Endothelial cell of umbilical vein (primary cell): Measurements from ENCODE around the gene AGXT. TPM values are rescaled to one million over a fixed set of nuclear protein-coding genes. Genes with fewer than 3 reads are reported as not detected.

ENCODE experiments used
- BruUV-seq: library from RNA; stranded (reverse); fragments of 400-500 nt; replicated peaks from 2 replicates; lab custom pipeline; 2021; lab: Mats Ljungman, UMichigan
- CTCF ChIA-PET: fragments of 300-600, 350-600 bp; sonication (Branson Sonifier 250); formaldehyde crosslinking; loops from one replicate; lab custom pipeline; 2021; ENCODE audit warnings: antibody characterized with exemption, inconsistent platforms; lab: Charles Lee
- POLR2A ChIA-PET: fragments of 300-600, 350-600 bp; sonication (Branson Sonifier 250); formaldehyde crosslinking; loops from one replicate; lab custom pipeline; 2021; ENCODE audit warnings: antibody characterized with exemption, inconsistent platforms; lab: Charles Lee
- DNase-seq: peaks from one replicate; pipeline ENCODE4 v3.0.0-alpha.2; 2011; ENCODE audit warnings: low read depth, low spot score
- FAIRE-seq: peaks from 2 replicates; lab custom pipeline; 2011; peaks lifted over from hg19 to GRCh38; lab: Jason Lieb, UNC
- H2AFZ ChIP-seq: 2 replicates; pipeline ENCODE4 v1.6.0; 2012; ENCODE audit warnings: low read depth, low read length, control low read depth, inconsistent platforms
- H3K27ac ChIP-seq: 2 replicates; pipeline ENCODE4 v1.5.1; 2011; ENCODE audit warnings: low read depth, mild to moderate bottlenecking, control low read depth, low read length, moderate library complexity; ENCODE audit not compliant: insufficient read depth
- H3K27me3 ChIP-seq, 2 experiments: 2 replicates each; pipeline versions ENCODE4 v1.6.0 to v1.6.1; 2011; ENCODE audit warnings: low read length in 2 of 2, mixed read lengths in 1 of 2; ENCODE audit not compliant: control insufficient read depth in 2 of 2, insufficient read depth in 2 of 2
- H3K36me3 ChIP-seq, 2 experiments: 2 replicates in 1 of 2; 3 replicates in 1 of 2; pipeline ENCODE4 v1.5.1; 2011; ENCODE audit warnings: low read length in 2 of 2, mild to moderate bottlenecking in 1 of 2, moderate library complexity in 1 of 2; ENCODE audit not compliant: control insufficient read depth in 2 of 2, insufficient read depth in 2 of 2; ENCODE audit errors: extremely low read depth in 1 of 2
- H3K4me1 ChIP-seq: 3 replicates; pipeline ENCODE4 v1.5.1; 2011; ENCODE audit warnings: mild to moderate bottlenecking, low read length; ENCODE audit not compliant: control insufficient read depth, insufficient read depth; ENCODE audit errors: extremely low read depth
- H3K4me2 ChIP-seq: 2 replicates; pipeline ENCODE4 v1.6.1; 2011; ENCODE audit warnings: low read length, control low read depth, mixed read lengths; ENCODE audit not compliant: insufficient read depth
- H3K4me3 ChIP-seq, 3 experiments: fragments of 200-600 bp in 1 of 3; sonication (generic), shearing (Covaris generic) in 1 of 3; replicated peaks in 1 of 3; 2 replicates each; pipeline ENCODE4 v1.5.1; 2011 to 2016; ENCODE audit warnings: control low read depth in 3 of 3, low read length in 3 of 3, mild to moderate bottlenecking in 2 of 3, inconsistent platforms in 1 of 3, low read depth in 1 of 3, moderate library complexity in 1 of 3; ENCODE audit not compliant: insufficient read depth in 1 of 3
- H3K79me2 ChIP-seq: 2 replicates; pipeline ENCODE4 v1.6.0; 2012; ENCODE audit warnings: low read length, inconsistent platforms; ENCODE audit not compliant: control insufficient read depth, insufficient read depth
- H3K9ac ChIP-seq: replicated peaks from 2 replicates; pipeline ENCODE3; 2011; ENCODE audit warnings: low read length, control low read depth; ENCODE audit not compliant: insufficient read depth; ENCODE audit errors: extremely low read depth
- H3K9me1 ChIP-seq: replicated peaks from 3 replicates; pipeline ENCODE4 v1.6.0; 2011; ENCODE audit warnings: mild to moderate bottlenecking, low read length; ENCODE audit not compliant: control insufficient read depth, insufficient read depth; ENCODE audit errors: extremely low read depth
- H3K9me3 ChIP-seq: replicated peaks from 2 replicates; pipeline ENCODE4 v1.5.1; 2012; ENCODE audit warnings: low read length, inconsistent platforms; ENCODE audit not compliant: control insufficient read depth, insufficient read depth
- H4K20me1 ChIP-seq: replicated peaks from 2 replicates; pipeline ENCODE3; 2011; ENCODE audit warnings: mild to moderate bottlenecking, low read length; ENCODE audit not compliant: control insufficient read depth, insufficient read depth; ENCODE audit errors: extremely low read depth
- CTCF ChIP-seq, 2 donors: IDR thresholded peaks; 1 replicate in 1 of 2; 2 replicates in 1 of 2; pipeline ENCODE4 v1.5.1; 2011; ENCODE audit warnings: low read length in 2 of 2, mild to moderate bottlenecking in 2 of 2, moderate library complexity in 2 of 2, control low read depth in 1 of 2, inconsistent platforms in 1 of 2, low read depth in 1 of 2; ENCODE audit not compliant: insufficient read depth in 1 of 2; ENCODE audit errors: extremely low read depth in 1 of 2
- EZH2 ChIP-seq: IDR thresholded peaks from 2 replicates; pipeline ENCODE4 v1.6.1; 2012; ENCODE audit warnings: borderline replicate concordance, low read depth, mild to moderate bottlenecking, moderate library complexity, low read length, inconsistent platforms; ENCODE audit not compliant: severe bottlenecking
- FOS ChIP-seq: IDR thresholded peaks from 2 replicates; pipeline ENCODE4 v1.6.1; 2011; ENCODE audit warnings: mild to moderate bottlenecking, low read length, moderate library complexity, borderline replicate concordance; ENCODE audit not compliant: insufficient read depth
- GATA2 ChIP-seq: IDR thresholded peaks from 2 replicates; pipeline ENCODE4 v1.7.0; 2011; ENCODE audit warnings: low read depth, mild to moderate bottlenecking, moderate library complexity, mixed read lengths, low read length; ENCODE audit not compliant: insufficient read length, insufficient read depth
- JUN ChIP-seq: IDR thresholded peaks from 2 replicates; pipeline ENCODE4 v1.6.1; 2011; ENCODE audit warnings: borderline replicate concordance, low read depth; ENCODE audit not compliant: insufficient read length, insufficient read depth
- MAX ChIP-seq: IDR thresholded peaks from 2 replicates; pipeline ENCODE4 v1.6.1; 2011; ENCODE audit not compliant: insufficient read depth, insufficient read length
- MYC ChIP-seq: IDR thresholded peaks from one replicate; pipeline ENCODE4 v1.6.1; 2011; ENCODE audit warnings: mild to moderate bottlenecking, low read depth, low read length
- POLR2A ChIP-seq: IDR thresholded peaks from 2 replicates; pipeline ENCODE4 v1.6.1; 2012; ENCODE audit warnings: low read depth, mild to moderate bottlenecking, control low read depth, low read length
- POLR2AphosphoS5 ChIP-seq: IDR thresholded peaks from 2 replicates; pipeline ENCODE4 v1.6.1; 2012; ENCODE audit warnings: low read depth, mild to moderate bottlenecking, control low read depth, low read length, moderate library complexity; ENCODE audit not compliant: insufficient read depth
- dilution Hi-C: fragments of 300-500 bp; cut with MboI; formaldehyde crosslinking; loops from one replicate; pipeline ENCODE4 v1.15.0; 2019; ENCODE audit warnings: low sequenced_read_pairs; ENCODE audit not compliant: extremely low pct_ligation_motif_present
- intact Hi-C: fragments of 100-400 bp; cut with micrococcal nuclease; formaldehyde crosslinking; loops from one replicate; pipeline ENCODE4 v1.10.0; 2022
- polyA plus RNA-seq, 4 experiments: library from polyadenylated mRNA; depleted of rRNA in 3 of 4; stranded (reverse) in 3 of 4; unstranded in 1 of 4; fragments of >200 nt; gene quantifications; 2 replicates each; pipeline versions ENCODE4 v1.2.1 to v1.2.3, GENCODE V29; 2011 to 2012; ENCODE audit warnings: missing spikeins in 1 of 4
- total RNA-seq: library from RNA; stranded (reverse); gene quantifications from 2 replicates; pipeline ENCODE4 v1.2.3, GENCODE V29; 2021

The AGXT gene
- total and polyA plus RNA-seq, 2 donors (not counting 3 experiments of a cell fraction or from before 2014, with no cell fraction given): not detected

GRCh38 chr2:240894006-240894405, 25.4 kb downstream of the AGXT start:
- ChIA-PET CTCF (no interaction called here), POLR2A (no interaction called here)
- FAIRE-seq: no peak

GRCh38 chr2:240894836-240895558, 26.4 kb downstream of the AGXT start:
- no peaks in the 10 kb centered on the region for H3K9me1 ChIP-seq
- H3K4me1 ChIP-seq: peaks cover 11% of the 10 kb centered on the region
- no TSS peak for BruUV-seq
- H3K4me3 ChIP-seq: no peak overlapping the region
- H3K27ac ChIP-seq: no peak overlapping the region
- ChIA-PET POLR2A (no interaction called here), CTCF (no interaction called here)
- H3K9me3 ChIP-seq: no peaks in the 10 kb centered on the region
- FAIRE-seq (no peak), DNase-seq (no peak)
- H3K36me3 ChIP-seq: no peaks in the 10 kb centered on the region
- no peaks in the 10 kb centered on the region for H4K20me1 ChIP-seq
- no peaks in the 10 kb centered on the region for H3K79me2 ChIP-seq
- no peak overlapping the region for H3K9ac ChIP-seq
- dilution Hi-C loops: no loop called here
- no peak for TF ChIP-seq GATA2
- no peak for TF ChIP-seq CTCF (IDR thresholded peaks at IDR 0.05; ENCODE audit: extremely low read depth in 1 of 2, insufficient read depth in 1 of 2, low read depth in 1 of 2, low read length in 2 of 2)
- no peak for TF ChIP-seq POLR2AphosphoS5
- TF ChIP-seq JUN: no peak
- TF ChIP-seq FOS: no peak
- TF ChIP-seq EZH2: no peak
- no peak for TF ChIP-seq MYC
- TF ChIP-seq POLR2A: no peak
- TF ChIP-seq MAX: no peak
- intact Hi-C loops: no loop called here
- no peak overlapping the region for H3K4me2 ChIP-seq
- no peaks in the 10 kb centered on the region for H3K27me3 ChIP-seq
- no peak overlapping the region for H2AFZ ChIP-seq

More at GRCh38 chr2:240894006-240894405, 25.4 kb downstream of the AGXT start:
- Histone ChIP-seq H3K4me1 (peaks cover 8% of the 10 kb centered on the region), H3K27ac (no peak overlapping the region), H3K9ac (no peak overlapping the region), H2AFZ (no peak overlapping the region), H3K9me3 (no peaks in the 10 kb centered on the region), H3K36me3 (no peaks in the 10 kb centered on the region), H3K27me3 (no peaks in the 10 kb centered on the region), H3K4me3 (no peak overlapping the region), H3K79me2 (no peaks in the 10 kb centered on the region), H3K9me1 (no peaks in the 10 kb centered on the region), H4K20me1 (no peaks in the 10 kb centered on the region), H3K4me2 (no peak overlapping the region)
- DNase-seq: no peak
- TF ChIP-seq JUN: no peak
- dilution Hi-C loops (no loop called here), intact Hi-C loops (no loop called here)
- no TSS peak for BruUV-seq
